Glomerular endothelial cell (primary cell): ENCODE data around the gene PSME1. TPM values are rescaled to one million over a fixed set of nuclear protein-coding genes. Genes with fewer than 3 reads are reported as not detected.

Experiments used
- DNase-seq: peaks from one replicate; pipeline ENCODE4 v3.0.0-alpha.2; 2011; ENCODE audit warnings: low read depth, low spot score; ENCODE audit errors: extremely low read depth
- total RNA-seq: library from RNA; depleted of rRNA; stranded (reverse); fragments of >200 nt; gene quantifications from 2 replicates; pipeline ENCODE4 v1.2.3, GENCODE V29; 2015

PSME1 gene
- 235 and 321 TPM in 2 replicates for total RNA-seq

DNA sequence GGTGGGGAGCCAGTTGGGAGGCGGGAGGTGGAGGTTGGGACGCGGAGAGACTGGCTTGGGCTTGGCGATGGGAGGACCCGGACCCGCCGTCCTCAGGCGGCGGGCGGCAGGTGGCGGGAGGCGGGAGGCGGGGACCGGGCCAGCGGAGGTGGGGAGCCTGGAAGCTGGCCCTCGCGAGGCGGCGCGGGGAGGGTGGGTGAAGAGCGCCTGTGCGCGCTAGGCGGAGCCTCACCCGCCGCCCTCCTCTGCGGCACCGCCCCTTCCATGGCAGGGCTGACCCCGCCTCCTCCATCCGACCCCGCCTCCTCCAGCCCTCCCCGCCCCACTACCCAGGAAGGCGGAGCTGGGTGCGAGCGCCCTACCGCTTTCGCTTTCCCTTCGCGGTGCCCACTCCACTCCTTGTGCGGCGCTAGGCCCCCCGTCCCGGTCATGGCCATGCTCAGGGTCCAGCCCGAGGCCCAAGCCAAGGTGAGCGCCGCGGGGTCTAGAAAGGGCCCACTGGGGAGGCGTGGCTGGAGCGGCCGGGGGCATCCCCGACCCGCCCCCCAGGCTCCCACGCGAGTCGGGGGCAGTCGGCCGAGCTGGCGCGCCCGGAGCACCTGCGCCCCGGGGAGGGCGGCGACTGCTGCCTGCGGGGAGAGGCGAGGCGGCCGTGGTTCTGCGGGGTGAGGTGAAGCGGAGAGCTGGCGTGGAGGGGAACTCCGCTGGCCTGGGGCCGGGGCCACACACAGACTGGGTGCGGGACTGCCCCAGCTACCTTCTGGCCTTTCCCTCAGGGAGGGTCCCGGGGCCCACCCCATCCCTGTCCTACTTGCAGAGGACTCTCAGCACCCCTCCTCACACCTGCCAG is at the start of gene PSME1:
PSME1 (plus strand) TSS at position 361 of the 850 bp plus-strand sequence; CDS start at position 430, 69 bp downstream.
- DNase-seq = no peak

DNA sequence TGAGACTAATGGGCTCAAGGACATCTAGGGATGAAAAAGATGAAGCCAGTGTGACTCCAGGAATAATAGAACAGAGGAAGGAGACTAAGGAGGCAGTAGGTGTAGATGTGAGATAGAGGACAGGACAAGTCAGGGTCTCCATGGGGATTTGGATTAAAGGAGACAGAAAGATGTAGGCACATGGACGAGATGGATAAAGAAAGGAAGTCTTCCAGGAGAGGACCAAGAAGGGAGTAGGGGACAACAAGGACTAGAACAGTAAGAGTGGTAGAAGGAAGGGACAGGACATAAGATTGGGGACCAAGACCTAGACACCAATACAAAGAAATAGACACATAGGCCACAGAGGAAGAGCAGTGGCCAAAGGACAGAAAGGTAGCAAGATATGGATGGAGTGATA is 49.0 kb upstream of the PSME1 start:
- DNase-seq = no peak

DNA sequence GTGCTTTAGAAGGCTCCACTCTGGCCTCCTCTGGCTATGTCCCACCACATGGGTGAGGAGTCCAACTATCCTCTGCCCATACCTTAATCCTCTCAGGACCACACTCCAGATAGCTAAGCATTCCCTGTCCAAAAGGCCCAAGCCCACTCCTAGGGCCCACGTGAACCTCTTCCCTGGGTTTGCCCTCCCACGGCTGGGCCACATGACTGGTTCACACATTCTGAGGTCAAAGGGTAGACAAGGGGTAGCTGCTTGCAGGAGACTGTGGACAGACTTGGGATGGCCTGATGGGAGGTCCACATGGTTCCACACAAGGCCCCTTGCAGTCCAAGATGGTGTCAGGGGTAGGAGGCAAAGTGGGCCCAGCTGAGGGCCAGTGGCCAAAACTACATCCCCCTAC is 47.9 kb upstream of the PSME1 start:
- no peak for DNase-seq

DNA sequence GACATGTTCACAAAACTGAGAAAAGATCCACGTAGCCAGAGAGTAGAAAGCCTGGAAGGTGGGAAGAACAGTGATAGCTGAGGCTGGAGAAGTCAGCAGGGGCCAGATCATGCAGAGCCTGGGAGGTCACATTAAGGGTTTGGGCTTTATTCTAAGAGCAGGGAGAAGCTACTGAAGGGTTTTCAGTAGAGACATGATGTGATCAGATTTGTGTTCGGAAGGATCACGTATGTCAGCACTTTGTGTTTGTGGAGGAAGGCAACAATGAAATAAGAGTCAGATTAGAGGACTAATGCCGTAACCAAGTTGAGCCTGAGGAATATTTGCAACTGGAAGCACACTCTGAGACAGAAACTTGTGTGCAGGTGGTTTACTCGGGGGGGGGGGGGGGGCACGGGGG is 46.1 kb upstream of the PSME1 start:
- DNase-seq = no peak

DNA sequence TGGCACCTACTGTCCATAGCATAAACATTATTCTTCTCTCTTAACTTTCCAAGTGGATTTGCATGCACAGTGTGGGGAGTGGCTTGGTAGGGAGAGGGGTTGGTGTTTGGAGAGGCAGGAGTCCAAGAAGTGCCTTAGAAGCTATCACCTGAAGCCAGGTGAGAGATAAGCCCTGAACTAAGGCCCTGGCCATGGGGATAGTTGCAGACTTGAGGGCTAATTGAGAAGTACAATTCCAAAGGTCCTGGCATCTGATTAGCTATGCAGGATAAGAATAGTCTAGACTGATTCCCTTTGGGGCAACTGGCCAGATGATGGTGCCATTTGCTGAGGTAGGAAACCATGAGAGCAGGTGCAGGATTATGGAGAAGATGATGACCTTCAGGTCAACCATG is 43.9 kb upstream of the PSME1 start:
- no peak for DNase-seq

DNA sequence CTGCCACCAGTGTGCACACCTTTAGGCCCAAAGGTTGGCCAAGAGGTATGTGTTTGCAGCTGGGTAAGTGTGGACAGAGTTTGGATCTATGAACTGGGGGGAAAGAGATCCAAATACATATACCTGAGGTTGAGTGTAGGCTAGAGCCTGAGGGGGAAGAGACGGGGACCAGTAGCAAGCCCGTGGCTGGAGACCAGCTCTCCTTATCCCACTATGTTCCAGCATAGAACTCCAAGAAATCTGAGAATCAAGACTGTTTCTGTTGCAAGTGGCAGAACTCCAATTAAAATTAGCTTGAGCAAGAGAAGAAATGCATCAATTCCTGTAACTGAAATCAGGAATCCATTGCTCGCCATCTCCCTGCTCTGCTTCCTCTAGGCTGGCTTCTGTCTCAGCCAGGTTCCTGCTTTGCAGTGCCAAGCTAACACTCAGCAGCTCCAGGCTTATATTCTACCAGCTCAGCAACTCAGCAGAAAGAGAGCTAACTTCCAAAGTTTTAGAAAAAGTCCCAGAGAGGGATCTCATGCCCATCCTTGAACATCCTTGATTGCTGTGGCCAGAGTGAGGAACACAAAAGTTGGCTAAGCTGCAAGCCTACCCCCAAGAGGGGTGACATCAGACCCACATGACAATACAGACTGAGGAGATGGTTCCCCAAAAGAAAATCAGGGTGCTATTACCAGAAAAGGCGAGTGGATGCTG is 43.3 kb upstream of the PSME1 start:
- DNase-seq = no peak

DNA sequence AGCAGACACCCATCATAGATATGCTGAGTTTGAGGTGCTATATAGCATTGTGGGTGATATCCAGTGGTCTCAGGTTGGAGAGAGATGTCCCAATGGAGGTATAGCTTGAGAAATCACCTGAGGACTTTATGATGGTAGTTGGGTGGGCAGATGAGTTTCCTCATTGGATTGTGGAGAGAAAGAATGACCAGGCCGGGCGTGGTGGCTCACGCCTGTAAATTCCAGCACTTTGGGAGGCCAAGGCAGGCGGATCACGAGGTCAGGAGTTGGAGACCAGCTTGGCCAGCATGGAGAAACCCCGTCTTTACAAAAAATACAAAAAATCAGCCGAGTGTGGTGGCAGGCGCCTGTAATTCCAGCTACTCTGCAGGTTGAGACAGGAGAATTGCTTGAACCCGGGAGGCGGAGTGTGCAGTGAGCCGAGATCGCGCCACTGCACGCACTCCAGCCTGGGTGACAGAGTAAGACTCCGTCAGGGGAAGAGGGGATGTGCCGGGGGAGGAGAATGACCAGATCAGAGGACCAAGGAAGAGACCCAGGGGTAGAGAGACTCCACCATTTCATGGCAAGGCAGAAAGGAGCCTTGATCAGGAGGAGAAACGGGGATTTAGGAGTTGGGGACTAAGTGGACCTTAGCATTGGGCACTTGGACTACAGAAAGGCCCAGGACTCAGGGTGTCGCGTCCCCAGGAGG is 42.6 kb upstream of the PSME1 start:
- DNase-seq = no peak

DNA sequence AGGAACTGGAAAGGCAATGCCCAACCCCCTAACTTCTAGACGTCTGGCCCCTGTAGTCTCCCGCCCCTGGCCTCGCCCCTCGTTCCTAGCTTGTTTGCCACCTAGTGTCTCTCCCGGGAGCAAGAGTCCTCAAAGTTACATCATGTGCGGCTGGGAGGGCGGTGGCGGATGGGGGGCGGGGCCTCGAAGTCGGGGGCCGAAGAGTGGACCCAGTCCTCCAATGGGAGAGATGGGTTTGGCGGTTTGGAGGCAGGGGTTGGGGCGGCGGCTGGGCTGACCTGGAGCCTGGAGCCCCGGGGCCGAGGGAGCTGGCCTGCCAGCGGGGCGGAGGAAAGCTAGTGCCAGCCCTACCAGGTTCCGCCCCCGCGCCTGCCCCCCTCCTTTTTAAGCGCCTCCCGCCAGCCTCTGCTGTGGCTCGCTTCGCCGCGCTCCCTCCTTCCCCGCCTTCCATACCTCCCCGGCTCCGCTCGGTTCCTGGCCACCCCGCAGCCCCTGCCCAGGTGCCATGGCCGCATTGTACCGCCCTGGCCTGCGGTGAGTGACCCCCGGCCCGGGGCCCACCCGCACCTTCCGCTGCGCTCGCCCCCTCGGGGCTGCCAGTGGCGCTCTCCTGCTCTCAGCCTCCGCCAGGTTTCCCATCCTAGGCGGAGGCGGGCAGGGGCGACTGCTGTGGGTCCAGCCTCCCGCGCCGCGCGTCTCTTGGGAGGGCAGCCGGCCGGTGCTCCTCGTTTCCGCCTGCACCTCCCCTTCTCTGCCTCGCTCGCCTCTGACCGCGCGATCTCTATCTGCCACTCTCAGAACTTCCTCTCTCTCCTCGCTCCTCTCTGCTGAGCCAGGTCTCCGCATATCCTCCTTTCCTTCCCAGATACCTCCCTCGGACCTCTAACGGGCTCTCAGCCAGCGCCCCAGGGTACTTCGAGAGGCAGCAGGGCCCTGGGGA is 41.8 kb upstream of the PSME1 start, which contains the start of gene PCK2:
PCK2 (plus strand) TSS at position 411 of the 940 bp plus-strand sequence; CDS start at position 506, 95 bp downstream.
- no peak for DNase-seq

DNA sequence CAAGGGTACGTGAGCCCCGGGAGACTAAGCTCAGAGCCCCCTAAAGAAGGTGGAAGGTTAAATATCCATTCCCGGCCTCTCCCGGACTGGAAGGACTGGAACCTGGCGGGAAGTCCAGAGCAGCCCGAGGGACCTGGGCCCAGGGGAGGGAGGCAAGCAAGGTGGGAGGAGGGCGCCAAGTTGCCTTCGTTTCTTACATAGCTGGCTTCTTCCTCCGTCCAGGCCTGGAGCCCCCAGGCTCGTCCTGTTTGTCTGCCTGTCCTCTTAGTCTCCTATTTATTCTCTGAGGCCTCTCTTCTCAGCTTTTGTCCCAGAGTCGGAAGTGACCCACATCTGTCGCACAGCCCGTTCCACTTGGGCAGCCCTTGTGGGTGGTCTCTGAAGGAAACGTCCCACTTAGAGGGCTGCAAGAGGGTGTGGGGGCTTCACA is 41.1 kb upstream of the PSME1 start:
- no peak for DNase-seq

DNA sequence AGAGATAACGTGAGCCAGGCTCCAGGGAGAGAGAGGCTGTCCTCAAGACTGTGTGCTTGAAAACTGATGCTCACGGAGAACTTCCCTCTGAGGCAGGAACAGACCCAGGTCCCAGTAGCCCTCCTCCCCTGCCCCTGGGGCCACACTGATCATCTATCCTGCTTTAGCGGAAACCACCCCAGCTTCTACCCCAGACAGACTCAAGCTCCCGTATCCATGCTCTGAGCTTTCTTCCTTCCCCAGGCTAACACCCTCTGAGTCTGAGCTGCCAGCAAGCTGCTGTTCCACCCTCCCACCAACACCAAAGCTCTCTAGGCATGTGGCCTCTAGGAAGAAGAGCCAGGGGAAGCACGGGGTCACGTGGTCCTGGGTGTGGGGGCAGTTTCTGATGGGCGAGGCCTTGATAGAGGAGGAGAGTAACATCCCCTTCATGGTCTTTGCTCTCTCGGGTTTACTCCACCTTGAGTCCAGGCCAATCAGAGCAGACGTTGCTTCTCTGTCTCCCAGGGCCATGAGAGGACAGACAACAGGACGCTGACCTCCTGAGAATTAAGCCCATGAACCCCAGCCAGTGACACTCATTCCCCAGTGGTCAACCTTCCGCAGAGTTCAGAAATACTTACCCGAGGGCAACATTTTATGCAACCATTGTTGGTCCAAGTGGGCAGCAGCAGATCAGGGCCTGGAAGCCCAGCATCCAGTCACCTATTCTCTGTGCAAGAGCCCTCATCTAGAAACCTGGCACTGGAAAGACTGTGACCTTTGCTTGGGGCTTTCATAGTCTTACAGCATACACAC is 40.5 kb upstream of the PSME1 start:
- DNase-seq = no peak

DNA sequence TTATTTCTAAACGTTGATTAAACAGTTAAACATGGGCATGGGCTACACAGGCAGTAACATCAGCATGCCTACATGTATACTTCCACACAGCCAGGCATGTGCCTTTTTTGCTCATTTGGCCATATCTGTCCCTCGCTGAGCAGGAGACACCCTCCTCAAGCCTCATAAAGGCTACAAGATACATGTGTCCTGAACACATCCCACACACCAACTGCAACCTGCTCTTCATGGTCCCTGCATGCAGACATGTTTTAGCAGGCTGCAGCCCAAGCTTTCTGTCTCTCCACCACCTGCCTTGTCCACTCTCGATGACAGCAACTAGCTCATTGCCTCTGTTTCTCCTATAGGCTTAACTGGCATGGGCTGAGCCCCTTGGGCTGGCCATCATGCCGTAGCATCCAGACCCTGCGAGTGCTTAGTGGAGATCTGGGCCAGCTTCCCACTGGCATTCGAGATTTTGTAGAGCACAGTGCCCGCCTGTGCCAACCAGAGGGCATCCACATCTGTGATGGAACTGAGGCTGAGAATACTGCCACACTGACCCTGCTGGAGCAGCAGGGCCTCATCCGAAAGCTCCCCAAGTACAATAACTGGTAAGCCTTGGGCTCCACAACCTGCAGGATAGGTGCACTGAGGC is 39.3 kb upstream of the PSME1 start:
- no peak for DNase-seq

DNA sequence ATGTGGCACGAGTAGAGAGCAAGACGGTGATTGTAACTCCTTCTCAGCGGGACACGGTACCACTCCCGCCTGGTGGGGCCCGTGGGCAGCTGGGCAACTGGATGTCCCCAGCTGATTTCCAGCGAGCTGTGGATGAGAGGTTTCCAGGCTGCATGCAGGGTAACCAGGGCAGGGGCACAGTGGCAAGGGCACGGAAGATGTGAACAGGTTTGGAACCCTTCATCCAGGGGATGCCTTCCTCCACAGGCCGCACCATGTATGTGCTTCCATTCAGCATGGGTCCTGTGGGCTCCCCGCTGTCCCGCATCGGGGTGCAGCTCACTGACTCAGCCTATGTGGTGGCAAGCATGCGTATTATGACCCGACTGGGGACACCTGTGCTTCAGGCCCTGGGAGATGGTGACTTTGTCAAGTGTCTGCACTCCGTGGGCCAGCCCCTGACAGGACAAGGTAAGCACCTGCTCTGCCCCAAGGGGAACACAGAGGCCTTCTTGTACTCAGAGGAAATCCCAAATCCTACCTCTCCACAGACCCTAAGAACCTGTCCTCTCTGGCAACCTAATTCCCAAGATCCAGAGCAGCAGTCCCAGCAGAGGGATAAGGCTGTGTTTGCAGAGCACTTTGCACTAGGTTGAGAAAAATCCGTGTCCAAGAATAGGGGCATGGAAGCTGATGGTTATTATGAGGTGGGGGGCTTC is 37.6 kb upstream of the PSME1 start:
- no peak for DNase-seq

DNA sequence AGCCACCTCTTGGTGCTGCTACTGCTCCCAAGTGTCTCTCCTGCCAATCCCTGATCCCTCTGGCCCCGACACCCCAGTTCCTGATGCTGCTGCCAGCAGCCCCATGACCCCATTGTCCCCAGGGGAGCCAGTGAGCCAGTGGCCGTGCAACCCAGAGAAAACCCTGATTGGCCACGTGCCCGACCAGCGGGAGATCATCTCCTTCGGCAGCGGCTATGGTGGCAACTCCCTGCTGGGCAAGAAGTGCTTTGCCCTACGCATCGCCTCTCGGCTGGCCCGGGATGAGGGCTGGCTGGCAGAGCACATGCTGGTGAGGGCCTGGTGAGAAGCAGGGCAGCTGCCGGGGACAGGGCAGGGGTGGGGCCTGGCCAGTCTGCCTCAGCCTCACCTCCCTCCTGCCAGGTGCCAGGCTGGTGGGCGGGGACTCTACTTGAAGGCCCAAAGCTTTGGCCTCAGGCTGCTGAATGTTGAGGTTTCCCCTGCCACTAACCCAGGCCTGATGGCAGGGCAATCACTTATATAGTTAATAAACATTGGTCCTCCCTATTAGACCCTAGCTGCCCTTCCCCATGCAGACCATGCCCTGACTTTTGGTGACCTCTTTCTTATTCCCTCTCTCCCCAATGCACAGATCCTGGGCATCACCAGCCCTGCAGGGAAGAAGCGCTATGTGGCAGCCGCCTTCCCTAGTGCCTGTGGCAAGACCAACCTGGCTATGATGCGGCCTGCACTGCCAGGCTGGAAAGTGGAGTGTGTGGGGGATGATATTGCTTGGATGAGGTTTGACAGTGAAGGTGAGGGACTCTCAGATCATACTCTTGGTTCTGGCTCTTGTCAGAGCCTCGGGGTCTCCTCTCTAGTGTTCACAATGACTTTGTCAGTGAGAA is 36.8 kb upstream of the PSME1 start:
- DNase-seq = no peak

DNA sequence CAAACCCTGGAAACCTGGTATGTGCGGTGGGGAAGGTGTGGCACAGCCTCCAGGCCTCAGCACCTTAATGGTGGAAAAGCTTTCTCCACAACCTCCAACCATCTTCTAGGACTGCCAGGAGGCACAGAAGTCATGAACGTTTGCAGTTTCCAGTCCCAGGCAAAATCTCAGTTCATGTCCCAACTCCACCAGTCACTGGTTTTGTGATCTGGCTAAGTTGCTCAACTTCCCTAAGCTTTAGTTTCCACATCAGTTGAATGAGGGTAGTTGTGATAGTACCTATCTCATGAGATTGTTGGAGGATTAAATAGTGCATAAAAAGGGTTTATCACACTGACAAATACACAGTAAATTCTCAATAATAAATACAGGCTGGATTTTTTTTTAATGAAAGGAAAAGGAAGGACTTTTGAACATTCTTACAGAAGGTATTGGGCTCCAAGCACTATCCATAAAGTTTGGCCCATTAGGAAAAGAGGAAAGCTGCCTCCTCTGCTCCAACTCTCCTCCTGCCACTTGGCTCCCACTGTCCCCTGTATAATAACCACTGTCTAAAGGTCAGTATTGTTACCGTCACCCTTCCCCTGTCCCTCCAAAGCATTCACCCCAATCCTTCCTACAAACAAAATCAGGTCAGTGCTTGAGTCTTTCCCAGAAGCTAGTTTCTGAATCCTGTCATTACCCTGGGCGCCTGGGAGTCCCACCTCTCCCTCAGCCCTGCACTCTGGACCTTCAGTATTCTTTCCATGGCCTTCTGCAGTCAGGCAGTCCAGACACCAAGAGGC is 35.6 kb upstream of the PSME1 start:
- DNase-seq = no peak

DNA sequence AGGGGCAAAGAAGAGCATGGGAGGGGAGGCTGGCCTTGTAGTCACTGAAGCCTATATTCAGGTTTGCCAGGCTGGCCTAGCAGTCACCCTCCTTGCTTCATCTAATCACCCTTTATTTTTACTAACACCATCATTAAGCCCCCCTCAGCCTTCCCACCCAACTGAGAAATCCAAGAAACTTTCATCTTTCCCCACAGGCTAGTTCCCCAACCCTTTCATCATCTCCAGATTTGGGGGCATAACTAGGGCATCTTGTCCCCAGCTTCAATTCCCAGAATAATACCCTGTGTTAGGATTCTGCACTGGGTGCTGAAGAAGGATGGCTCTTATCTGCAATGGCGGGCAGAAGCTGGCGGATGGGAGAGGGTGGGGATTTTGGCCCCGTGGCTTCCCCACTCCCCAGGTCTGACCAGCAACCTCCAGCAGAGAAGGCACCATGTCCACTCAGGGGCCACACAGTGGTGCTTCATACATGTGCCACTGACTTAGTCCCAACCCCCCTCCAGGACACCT is 35.0 kb upstream of the PSME1 start:
- DNase-seq = no peak

DNA sequence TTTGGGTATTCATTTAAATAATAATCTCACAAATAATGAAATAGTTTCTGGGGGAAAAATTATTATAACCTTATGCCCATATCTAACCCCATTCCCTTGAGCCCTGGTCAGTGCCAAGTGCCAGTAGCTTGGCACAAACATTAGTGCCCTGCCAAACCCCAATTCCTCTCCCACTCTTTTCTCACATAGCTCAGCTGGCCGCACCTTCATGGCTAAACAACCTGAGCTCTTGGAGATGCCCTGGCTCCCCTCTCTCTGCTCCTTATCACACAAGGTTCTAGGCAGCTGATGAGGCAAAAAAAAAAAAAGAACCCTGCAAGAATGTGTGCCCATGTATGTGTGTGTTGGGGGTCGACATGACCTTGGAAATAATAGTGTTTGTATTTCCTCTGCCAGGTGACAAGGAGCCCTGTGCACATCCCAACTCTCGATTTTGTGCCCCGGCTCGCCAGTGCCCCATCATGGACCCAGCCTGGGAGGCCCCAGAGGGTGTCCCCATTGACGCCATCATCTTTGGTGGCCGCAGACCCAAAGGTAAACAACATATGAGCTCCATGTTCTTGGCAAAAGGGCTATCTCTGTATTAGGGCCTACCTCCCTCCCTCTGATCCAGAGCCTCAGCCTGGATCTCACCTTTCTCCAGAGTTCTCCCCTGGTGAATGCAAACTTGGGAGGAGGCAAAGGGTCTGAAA is 33.5 kb upstream of the PSME1 start:
- no peak for DNase-seq
